Omental fat pad (tissue), 4 donors: ENCODE results near the gene EFEMP2. TPM values are rescaled to one million over a fixed set of nuclear protein-coding genes. Genes with fewer than 3 reads are reported as not detected.

Source experiments
- ATAC-seq: fragments of 150-250 bp; one replicate; pipeline ENCODE4 v1.9.1; 2016; ENCODE audit warnings: mild to moderate bottlenecking, moderate library complexity; ENCODE audit not compliant: low FRiP score
- DNase-seq: peaks from one replicate; pipeline ENCODE4 v3.0.0-alpha.2; 2019; ENCODE audit warnings: low spot score
- total RNA-seq, 4 donors: library from RNA; depleted of rRNA; stranded (reverse); fragments of >200 nt; gene quantifications; one replicate each; pipeline ENCODE4 v1.1.0, GENCODE V29; 2016
- TF ChIP-seq, protein P1 (sequence below), 3 donors: fragments of 450-650 bp; IDR thresholded peaks; one replicate each; pipeline ENCODE4 v1.5.1; 2016 to 2017; ENCODE audit warnings: antibody characterized with exemption in 3 of 3, mild to moderate bottlenecking in 3 of 3, moderate library complexity in 2 of 3

Gene EFEMP2
- total RNA-seq, 4 donors from 2014 or later, result 39.4 to 81.8 (median 66.1) TPM

DNA sequence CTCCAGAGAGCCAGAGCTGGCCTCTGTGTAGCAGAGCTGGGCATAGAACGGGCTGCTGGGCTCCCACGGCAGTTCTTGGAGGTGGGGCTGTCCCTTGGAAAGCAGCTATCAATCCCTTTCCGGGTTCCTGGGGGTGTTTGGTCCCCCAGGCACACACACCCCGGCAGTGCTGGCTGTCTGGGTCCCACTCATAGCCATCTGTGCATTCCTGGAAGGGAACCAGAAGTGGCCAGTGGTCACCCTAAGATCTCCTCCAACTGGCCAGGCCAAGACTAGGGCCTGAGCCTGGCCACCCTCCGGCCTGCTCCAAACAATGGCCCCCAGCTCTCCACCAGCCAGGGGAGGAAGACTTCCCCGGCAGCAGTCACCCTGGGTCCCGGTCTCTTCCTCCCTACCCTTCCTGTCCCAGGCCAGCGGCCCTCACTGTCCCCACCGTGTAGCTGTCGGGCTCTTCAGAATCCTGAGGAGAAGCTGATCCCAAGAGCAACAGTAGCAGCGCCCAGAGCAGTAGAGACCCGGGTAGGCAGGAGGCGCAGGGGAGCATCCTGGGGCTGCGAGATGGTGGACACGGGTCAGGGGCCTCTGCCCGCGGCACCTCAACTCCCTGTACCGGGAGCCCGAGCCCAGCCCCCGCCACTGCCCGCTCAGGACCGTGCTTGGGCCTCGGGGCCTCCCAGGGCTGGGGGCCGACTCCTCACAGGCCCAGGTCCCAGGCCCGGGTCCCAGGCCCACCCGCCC lies 620 bp downstream of the EFEMP2 start:
- DNase-seq (no peak), ATAC-seq (peak; percentile 56)
- TF ChIP-seq, protein P1, sequence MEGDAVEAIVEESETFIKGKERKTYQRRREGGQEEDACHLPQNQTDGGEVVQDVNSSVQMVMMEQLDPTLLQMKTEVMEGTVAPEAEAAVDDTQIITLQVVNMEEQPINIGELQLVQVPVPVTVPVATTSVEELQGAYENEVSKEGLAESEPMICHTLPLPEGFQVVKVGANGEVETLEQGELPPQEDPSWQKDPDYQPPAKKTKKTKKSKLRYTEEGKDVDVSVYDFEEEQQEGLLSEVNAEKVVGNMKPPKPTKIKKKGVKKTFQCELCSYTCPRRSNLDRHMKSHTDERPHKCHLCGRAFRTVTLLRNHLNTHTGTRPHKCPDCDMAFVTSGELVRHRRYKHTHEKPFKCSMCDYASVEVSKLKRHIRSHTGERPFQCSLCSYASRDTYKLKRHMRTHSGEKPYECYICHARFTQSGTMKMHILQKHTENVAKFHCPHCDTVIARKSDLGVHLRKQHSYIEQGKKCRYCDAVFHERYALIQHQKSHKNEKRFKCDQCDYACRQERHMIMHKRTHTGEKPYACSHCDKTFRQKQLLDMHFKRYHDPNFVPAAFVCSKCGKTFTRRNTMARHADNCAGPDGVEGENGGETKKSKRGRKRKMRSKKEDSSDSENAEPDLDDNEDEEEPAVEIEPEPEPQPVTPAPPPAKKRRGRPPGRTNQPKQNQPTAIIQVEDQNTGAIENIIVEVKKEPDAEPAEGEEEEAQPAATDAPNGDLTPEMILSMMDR (IDR thresholded peaks at IDR 0.05), result no peak

DNA sequence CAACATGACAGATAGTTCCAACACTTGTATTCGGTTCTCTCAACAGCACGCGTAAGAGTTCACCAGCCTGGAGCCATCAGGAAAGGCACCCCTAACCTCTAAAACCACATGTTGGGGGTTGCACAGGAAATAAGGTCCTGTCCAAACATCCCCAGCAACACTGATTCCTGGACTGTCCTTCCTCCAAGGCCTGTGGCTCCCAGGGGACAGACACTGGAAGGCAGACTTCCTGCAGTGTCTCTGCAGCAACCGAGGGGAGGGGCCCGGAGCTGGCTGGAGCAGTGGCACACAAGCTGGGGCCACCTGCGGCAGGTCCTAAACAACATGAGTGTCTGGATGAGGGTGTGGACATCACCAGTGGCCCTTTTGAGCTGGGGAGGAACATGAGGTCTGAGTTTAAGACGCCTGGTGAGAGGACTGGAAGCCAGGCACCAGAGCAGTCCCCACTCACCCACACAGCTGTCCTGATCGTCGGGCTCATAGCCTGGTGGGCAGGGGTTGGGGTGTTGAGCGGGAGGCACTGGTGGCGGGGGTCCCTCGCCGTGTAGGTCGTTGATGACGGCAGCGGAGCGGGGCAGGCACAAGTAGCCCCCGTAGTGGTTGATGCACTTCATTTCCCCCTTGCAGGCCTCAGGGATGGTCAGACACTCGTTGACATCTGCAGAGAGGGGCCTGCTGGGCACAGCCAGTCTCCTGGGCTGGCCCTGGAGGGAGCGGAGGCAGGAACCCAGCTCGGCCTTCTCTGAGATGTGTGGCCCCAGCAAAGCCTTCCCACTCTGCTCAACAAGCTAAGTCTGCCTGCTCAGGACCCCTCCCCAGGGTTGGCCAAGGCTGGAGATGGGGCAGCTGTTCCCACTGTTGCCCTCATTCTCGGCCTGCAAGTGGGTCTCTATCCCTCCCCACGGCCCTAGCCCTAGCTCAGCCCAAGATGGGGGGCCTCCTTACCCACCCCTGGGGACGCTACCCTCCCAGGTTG lies 1.6 kb downstream of the EFEMP2 start:
- TF ChIP-seq, protein P1 (IDR thresholded peaks at IDR 0.05), result no peak
- DNase-seq, result no peak
- no peak for ATAC-seq

DNA sequence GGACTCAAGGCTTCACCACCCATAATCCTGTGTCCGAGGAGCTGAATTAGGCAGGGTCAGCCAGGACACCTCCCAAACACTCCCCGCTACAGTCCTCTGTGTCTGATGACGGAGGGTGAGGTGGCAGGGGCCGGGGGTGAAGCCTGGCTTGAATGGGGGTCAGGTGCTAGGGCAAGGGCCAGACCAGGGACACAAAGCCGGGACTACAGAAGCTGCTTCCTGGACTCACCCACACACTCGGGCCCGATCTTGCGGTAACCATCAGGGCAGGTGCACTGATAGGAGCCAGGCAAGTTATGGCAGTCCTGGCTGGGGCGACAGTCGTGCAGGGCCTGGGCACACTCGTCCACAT lies 2.3 kb downstream of the EFEMP2 start:
- TF ChIP-seq, protein P1 (IDR thresholded peaks at IDR 0.05), result no peak
- ATAC-seq (no peak), DNase-seq (no peak)

DNA sequence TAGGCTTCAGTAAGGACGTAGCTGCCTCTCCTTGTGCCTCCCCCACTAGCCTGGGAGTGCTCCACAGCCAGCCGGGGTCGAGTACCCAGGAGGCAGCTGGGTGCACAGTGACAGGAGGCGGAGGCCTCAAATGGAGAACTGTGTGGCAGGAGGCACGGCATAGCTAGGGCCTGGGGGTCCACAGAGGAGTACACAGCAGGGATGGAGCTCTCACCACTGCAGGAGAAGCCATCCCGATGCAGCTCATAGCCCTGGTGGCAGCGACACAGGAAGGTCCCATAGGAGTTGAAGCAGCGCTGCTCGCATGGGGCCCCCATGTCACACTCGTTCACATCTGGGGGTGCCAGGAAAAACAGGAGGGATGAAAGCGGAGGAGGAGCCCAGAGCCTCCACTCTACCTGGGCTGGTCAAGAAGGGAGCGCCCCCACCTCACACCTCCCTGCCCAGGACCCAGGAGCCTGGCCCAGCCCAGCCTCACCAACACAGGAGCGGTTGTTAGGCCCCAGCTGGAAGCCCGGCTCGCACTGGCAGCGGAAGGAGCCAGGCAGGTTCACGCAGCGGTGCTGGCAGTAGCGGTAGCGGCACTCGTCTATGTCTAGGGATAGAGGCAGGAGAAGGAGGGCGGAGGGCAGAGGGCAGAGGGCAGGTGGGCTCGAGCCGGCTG lies 2.8 kb downstream of the EFEMP2 start:
- ATAC-seq (no peak), DNase-seq (no peak)
- TF ChIP-seq, protein P1 (IDR thresholded peaks at IDR 0.05), result no peak

DNA sequence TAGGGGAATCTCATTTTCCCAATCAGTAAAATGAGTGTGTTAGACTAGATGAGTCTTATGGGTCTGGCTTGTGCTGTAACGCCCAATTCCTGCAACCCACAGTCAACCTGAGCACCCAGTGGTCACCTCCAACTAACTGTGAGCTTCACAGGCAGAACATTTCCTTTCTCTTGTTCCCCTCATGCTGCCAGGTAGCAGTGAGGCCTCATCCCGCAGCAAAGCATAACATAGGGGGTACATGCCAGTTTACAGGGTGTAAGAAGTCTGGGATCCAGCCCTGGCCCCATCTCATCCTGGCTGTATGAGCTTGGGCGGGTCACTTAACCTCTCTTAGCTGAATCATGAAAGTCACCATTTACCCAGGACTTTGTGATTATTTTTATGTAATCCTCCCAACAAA lies 3.7 kb downstream of the EFEMP2 start:
- TF ChIP-seq, protein P1 (IDR thresholded peaks at IDR 0.05), result no peak
- no peak for ATAC-seq
- DNase-seq, result no peak

DNA sequence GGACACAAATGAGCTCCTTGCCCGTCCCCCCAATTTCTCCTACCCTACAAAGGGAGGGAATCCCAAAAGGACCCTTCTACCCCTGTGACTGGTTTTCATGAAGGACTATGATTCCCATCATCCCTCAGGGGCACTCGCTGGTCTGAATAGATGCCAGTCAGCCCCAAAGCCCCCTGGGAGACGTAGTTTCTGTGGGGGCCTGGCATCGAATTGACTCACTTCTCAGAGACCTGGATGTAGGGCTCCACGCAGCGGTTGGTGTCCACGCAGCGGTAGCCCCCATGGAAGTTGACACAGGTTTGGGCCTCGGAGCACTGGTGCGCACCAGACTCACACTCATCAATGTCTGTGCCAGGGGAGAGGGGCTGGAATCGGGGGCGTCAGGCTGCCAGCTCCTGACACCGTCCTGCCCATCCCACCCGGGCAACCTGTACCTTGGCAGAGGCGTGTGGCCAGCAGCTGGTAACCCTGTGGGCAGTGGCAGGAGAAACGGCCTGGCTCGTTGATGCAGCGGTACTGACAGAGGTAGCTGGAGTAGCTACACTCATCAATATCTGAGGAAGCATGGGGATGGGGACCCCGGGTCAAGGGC lies 4.4 kb downstream of the EFEMP2 start:
- TF ChIP-seq, protein P1 (IDR thresholded peaks at IDR 0.05), result no peak
- no peak for DNase-seq
- no peak for ATAC-seq
